SK-N-SH (cell line): Measurements from ENCODE around the gene IL6R. TPM values are rescaled to one million over a fixed set of nuclear protein-coding genes. Genes with fewer than 3 reads are reported as not detected.

Experiments
- CTCF ChIA-PET: fragments of 300-600, 350-600 bp; formaldehyde crosslinking; extraction: SDS; loops from one replicate; lab custom pipeline; 2021; lab: Yijun Ruan, JAX
- POLR2A ChIA-PET: fragments of 350-600 bp; sonication (Branson Sonifier 250); formaldehyde crosslinking; extraction: SDS; loops from one replicate; lab custom pipeline; 2020; ENCODE audit warnings: antibody characterized with exemption, inconsistent platforms; lab: Yijun Ruan, JAX
- DNase-seq: peaks from one replicate; pipeline ENCODE4 v3.0.0; 2012
- H2AFZ ChIP-seq: fragments of 200-600 bp; sonication (generic); 2 replicates; pipeline ENCODE4 v1.8.1; 2016; ENCODE audit warnings: antibody characterized with exemption, mild to moderate bottlenecking, low read depth
- H3F3A ChIP-seq: fragments of 200-600 bp; sonication (generic); replicated peaks from 2 replicates; pipeline ENCODE3; 2016; ENCODE audit warnings: antibody characterized with exemption, mild to moderate bottlenecking; ENCODE audit not compliant: insufficient read depth
- H3K27ac ChIP-seq, 2 experiments: fragments of 200-500 bp in 1 of 2; fragments of 200-600 bp in 1 of 2; sonication (Bioruptor generic) in 1 of 2; sonication (generic), shearing (Covaris generic) in 1 of 2; 2 replicates each; pipeline versions ENCODE4 v1.5.1 to v1.6.1; 2014 to 2016; ENCODE audit warnings: low read depth in 2 of 2, inconsistent platforms in 1 of 2, low read length in 1 of 2, mild to moderate bottlenecking in 1 of 2, mixed read lengths in 1 of 2
- H3K27me3 ChIP-seq: fragments of 200-600 bp; sonication (generic), shearing (Covaris generic); 2 replicates; pipeline ENCODE4 v1.6.1; 2016; ENCODE audit warnings: mixed run types; ENCODE audit not compliant: insufficient read depth
- H3K36me3 ChIP-seq, 2 experiments: fragments of 200-500 bp in 1 of 2; fragments of 200-600 bp in 1 of 2; sonication (Bioruptor generic) in 1 of 2; sonication (generic) in 1 of 2; replicated peaks in 1 of 2; 2 replicates each; pipeline versions ENCODE3 to v1.5.1; 2014 to 2016; ENCODE audit warnings: low read length in 1 of 2, mild to moderate bottlenecking in 1 of 2; ENCODE audit not compliant: insufficient read depth in 2 of 2, control insufficient read depth in 1 of 2
- H3K4me1 ChIP-seq, 2 experiments: fragments of 200-500 bp in 1 of 2; fragments of 200-600 bp in 1 of 2; sonication (Bioruptor generic) in 1 of 2; sonication (generic), shearing (Covaris generic) in 1 of 2; 2 replicates each; pipeline versions ENCODE4 v1.5.1 to v1.6.1; 2014 to 2016; ENCODE audit warnings: low read depth in 1 of 2, low read length in 1 of 2, mixed run types in 1 of 2; ENCODE audit not compliant: insufficient read depth in 2 of 2, control insufficient read depth in 1 of 2
- H3K4me2 ChIP-seq: fragments of 200-600 bp; sonication (generic), shearing (Covaris generic); 2 replicates; pipeline ENCODE4 v1.6.1; 2017; ENCODE audit warnings: mixed run types
- H3K4me3 ChIP-seq, 2 experiments: fragments of 200-500 bp in 1 of 2; fragments of 200-600 bp in 1 of 2; sonication (Bioruptor generic) in 1 of 2; sonication (generic), shearing (Covaris generic) in 1 of 2; 2 replicates each; pipeline versions ENCODE4 v1.5.1 to v1.8.1; 2014 to 2016; ENCODE audit warnings: low read depth in 2 of 2, inconsistent platforms in 1 of 2, low read length in 1 of 2, mild to moderate bottlenecking in 1 of 2, mixed read lengths in 1 of 2, moderate library complexity in 1 of 2
- H3K79me2 ChIP-seq: fragments of 200-600 bp; sonication (generic); 2 replicates; pipeline ENCODE4 v1.8.1; 2017; ENCODE audit warnings: mild to moderate bottlenecking; ENCODE audit not compliant: insufficient read depth
- H3K9ac ChIP-seq: fragments of 200-600 bp; sonication (generic); 2 replicates; pipeline ENCODE4 v1.6.1; 2017; ENCODE audit warnings: mixed run types
- H3K9me2 ChIP-seq: fragments of 200-600 bp; sonication (generic); 2 replicates; pipeline ENCODE4 v1.6.1; 2017; ENCODE audit warnings: mixed run types
- H3K9me3 ChIP-seq: fragments of 200-600 bp; sonication (generic); 2 replicates; pipeline ENCODE4 v1.6.1; 2017; ENCODE audit warnings: mixed run types, mild to moderate bottlenecking, moderate library complexity
- H4K20me1 ChIP-seq: fragments of 200-600 bp; sonication (generic); 2 replicates; pipeline ENCODE4 v1.6.1; 2017; ENCODE audit warnings: mild to moderate bottlenecking, mixed run types; ENCODE audit not compliant: insufficient read depth
- CHD2 ChIP-seq: fragments of 150-350 bp; IDR thresholded peaks from 2 replicates; pipeline ENCODE4 v1.6.1; 2018; ENCODE audit warnings: low read length; ENCODE audit not compliant: partially characterized antibody
- ELF1 ChIP-seq: IDR thresholded peaks from 2 replicates; pipeline ENCODE4 v1.4.0; 2012
- EP300 ChIP-seq, 2 experiments: IDR thresholded peaks; 2 replicates each; pipeline versions ENCODE4 v1.4.0 to v1.6.1; 2012; ENCODE audit warnings: borderline replicate concordance in 1 of 2, low read depth in 1 of 2, low read length in 1 of 2
- EZH2phosphoT487 ChIP-seq: fragments of 200-600 bp; sonication (generic); IDR thresholded peaks from 2 replicates; pipeline ENCODE4 v1.6.1; 2017; ENCODE audit warnings: low read depth, mixed run types, mild to moderate bottlenecking, antibody characterized with exemption, moderate library complexity, borderline replicate concordance
- FOSL2 ChIP-seq: IDR thresholded peaks from 2 replicates; pipeline ENCODE4 v1.4.0; 2012; ENCODE audit warnings: low read depth, mild to moderate bottlenecking, moderate library complexity, borderline replicate concordance
- FOXJ3 ChIP-seq: sonication (generic); formaldehyde crosslinking; IDR thresholded peaks from 2 replicates; pipeline ENCODE4 v1.5.1; 2020; ENCODE audit warnings: mild to moderate bottlenecking, missing genetic modification reagents
- FOXM1 ChIP-seq: IDR thresholded peaks from 2 replicates; pipeline ENCODE4 v1.4.0; 2012; ENCODE audit warnings: low read depth, mild to moderate bottlenecking
- GABPA ChIP-seq: IDR thresholded peaks from 2 replicates; pipeline ENCODE4 v1.4.0; 2012; ENCODE audit warnings: low read depth, mild to moderate bottlenecking
- GATA2 ChIP-seq: sonication (generic); formaldehyde crosslinking; IDR thresholded peaks from 2 replicates; pipeline ENCODE4 v1.5.0; 2020; ENCODE audit warnings: mild to moderate bottlenecking, missing genetic modification reagents
- JUND ChIP-seq: IDR thresholded peaks from 2 replicates; pipeline ENCODE4 v1.4.0; 2012
- MEF2A ChIP-seq: IDR thresholded peaks from 2 replicates; pipeline ENCODE4 v1.4.0; 2012; ENCODE audit warnings: low read depth, borderline replicate concordance
- NFIC ChIP-seq: IDR thresholded peaks from 2 replicates; pipeline ENCODE4 v1.4.0; 2012; ENCODE audit warnings: borderline replicate concordance
- NRF1 ChIP-seq: IDR thresholded peaks from 2 replicates; pipeline ENCODE4 v1.6.1; 2012; ENCODE audit warnings: low read depth, mild to moderate bottlenecking, low read length
- RCOR1 ChIP-seq: fragments of 150-350 bp; IDR thresholded peaks from 2 replicates; pipeline ENCODE4 v1.6.1; 2017; ENCODE audit warnings: antibody characterized with exemption, low read length
- SIN3A ChIP-seq: IDR thresholded peaks from 2 replicates; pipeline ENCODE4 v1.6.1; 2012; ENCODE audit warnings: low read depth, mild to moderate bottlenecking, low read length, moderate library complexity, borderline replicate concordance
- SMC3 ChIP-seq: IDR thresholded peaks from 2 replicates; pipeline ENCODE4 v1.6.1; 2012; ENCODE audit warnings: low read depth, low read length, improper control_type of control experiment
- TAF1 ChIP-seq: IDR thresholded peaks from 2 replicates; pipeline ENCODE4 v1.6.1; 2012; ENCODE audit warnings: low read depth, mild to moderate bottlenecking, low read length, moderate library complexity, borderline replicate concordance
- TEAD4 ChIP-seq: IDR thresholded peaks from 2 replicates; pipeline ENCODE4 v1.4.0; 2012; ENCODE audit warnings: mild to moderate bottlenecking, borderline replicate concordance; ENCODE audit not compliant: insufficient read depth
- WGBS: methylation state at CpG from one replicate; pipeline ENCODE4 v1.1.6; 2017; ENCODE audit warnings: low lambda C conversion rate; 5-methylcytosine and 5-hydroxymethylcytosine counted together
- polyA plus RNA-seq, 3 experiments: library from polyadenylated mRNA; depleted of rRNA; stranded (reverse); fragments of >200 nt; gene quantifications; 2 replicates each; pipeline ENCODE4 v1.2.3, GENCODE V29; 2012
- TF ChIP-seq, protein P1 (sequence below): IDR thresholded peaks from 2 replicates; pipeline ENCODE4 v1.4.0; 2012; ENCODE audit warnings: low read depth, borderline replicate concordance
- TF ChIP-seq, protein P2 (sequence below): IDR thresholded peaks from 2 replicates; pipeline ENCODE4; 2012

IL6R gene
- polyA plus RNA-seq, 1 of the 3 experiments (the other 2 are of a cell fraction): 2.8 TPM

DNA sequence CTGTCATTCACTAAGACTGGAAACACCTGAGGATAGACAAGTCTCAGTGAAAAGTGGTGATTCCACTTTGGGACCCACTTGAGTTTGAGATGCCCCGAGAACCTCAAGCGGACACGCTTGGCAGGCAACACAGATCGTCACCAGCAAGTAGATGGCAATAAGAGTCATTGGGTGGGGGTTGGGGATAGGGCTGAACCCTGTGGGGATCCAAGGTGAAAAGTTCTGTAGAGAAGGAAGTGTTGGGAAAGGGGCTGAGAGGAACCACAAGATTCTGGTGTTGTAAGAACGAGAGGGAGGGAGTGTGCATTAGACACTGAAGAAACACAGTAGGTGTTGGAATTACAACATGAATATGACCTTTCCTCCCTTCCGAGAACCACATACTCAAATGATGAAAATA, 51.5 kb downstream of the IL6R start:
- TF ChIP-seq CHD2 (no peak), EP300 (IDR thresholded peaks at IDR 0.05; ENCODE audit: borderline replicate concordance in 1 of 2, low read depth in 1 of 2, low read length in 1 of 2) (no peak), TEAD4 (no peak), NFIC (no peak), FOSL2 (no peak), FOXJ3 (CRISPR knock-in tag) (no peak), EZH2phosphoT487 (no peak), GATA2 (no peak), FOXM1 (no peak), NRF1 (no peak), SIN3A (no peak), MEF2A (no peak), SMC3 (no peak), JUND (no peak), RCOR1 (no peak), TAF1 (no peak), ELF1 (no peak), GABPA (no peak)
- TF ChIP-seq, protein P1, sequence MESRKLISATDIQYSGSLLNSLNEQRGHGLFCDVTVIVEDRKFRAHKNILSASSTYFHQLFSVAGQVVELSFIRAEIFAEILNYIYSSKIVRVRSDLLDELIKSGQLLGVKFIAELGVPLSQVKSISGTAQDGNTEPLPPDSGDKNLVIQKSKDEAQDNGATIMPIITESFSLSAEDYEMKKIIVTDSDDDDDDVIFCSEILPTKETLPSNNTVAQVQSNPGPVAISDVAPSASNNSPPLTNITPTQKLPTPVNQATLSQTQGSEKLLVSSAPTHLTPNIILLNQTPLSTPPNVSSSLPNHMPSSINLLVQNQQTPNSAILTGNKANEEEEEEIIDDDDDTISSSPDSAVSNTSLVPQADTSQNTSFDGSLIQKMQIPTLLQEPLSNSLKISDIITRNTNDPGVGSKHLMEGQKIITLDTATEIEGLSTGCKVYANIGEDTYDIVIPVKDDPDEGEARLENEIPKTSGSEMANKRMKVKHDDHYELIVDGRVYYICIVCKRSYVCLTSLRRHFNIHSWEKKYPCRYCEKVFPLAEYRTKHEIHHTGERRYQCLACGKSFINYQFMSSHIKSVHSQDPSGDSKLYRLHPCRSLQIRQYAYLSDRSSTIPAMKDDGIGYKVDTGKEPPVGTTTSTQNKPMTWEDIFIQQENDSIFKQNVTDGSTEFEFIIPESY: no peak
- TF ChIP-seq, protein P2, sequence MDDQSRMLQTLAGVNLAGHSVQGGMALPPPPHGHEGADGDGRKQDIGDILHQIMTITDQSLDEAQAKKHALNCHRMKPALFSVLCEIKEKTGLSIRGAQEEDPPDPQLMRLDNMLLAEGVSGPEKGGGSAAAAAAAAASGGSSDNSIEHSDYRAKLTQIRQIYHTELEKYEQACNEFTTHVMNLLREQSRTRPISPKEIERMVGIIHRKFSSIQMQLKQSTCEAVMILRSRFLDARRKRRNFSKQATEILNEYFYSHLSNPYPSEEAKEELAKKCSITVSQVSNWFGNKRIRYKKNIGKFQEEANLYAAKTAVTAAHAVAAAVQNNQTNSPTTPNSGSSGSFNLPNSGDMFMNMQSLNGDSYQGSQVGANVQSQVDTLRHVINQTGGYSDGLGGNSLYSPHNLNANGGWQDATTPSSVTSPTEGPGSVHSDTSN: no peak
- H3K9ac ChIP-seq: no peak overlapping the region
- H3K27me3 ChIP-seq: no peaks in the 10 kb centered on the region
- H3K36me3 ChIP-seq: no peaks in the 10 kb centered on the region
- no peak overlapping the region for H3K4me2 ChIP-seq
- no peak for DNase-seq
- no peak overlapping the region for H3K4me3 ChIP-seq
- no peak overlapping the region for H3K27ac ChIP-seq
- CTCF ChIA-PET: no interaction called here
- 88% methylated on average over 6 of the region's 6 CpGs for WGBS
- no peaks in the 10 kb centered on the region for H3K79me2 ChIP-seq
- peaks cover 4% of the 10 kb centered on the region for H3F3A ChIP-seq
- POLR2A ChIA-PET: no interaction called here
- H2AFZ ChIP-seq: no peak overlapping the region
- no peaks in the 10 kb centered on the region for H3K9me2 ChIP-seq
- H3K9me3 ChIP-seq: no peaks in the 10 kb centered on the region
- H4K20me1 ChIP-seq: no peaks in the 10 kb centered on the region
- peaks cover 2 to 6% of the 10 kb centered on the region in 2 experiments; a peak in 1 of 4 replicates for H3K4me1 ChIP-seq
